ENCODE measurements around the gene CDKN2A. TPM values are rescaled to one million over a fixed set of nuclear protein-coding genes. Genes with fewer than 3 reads are reported as not detected.

CDKN2A gene
- total and polyA plus RNA-seq, 2 donors (not counting 1 experiment from before 2014, with no cell fraction given), result 6.4 to 11.7 TPM

DNA sequence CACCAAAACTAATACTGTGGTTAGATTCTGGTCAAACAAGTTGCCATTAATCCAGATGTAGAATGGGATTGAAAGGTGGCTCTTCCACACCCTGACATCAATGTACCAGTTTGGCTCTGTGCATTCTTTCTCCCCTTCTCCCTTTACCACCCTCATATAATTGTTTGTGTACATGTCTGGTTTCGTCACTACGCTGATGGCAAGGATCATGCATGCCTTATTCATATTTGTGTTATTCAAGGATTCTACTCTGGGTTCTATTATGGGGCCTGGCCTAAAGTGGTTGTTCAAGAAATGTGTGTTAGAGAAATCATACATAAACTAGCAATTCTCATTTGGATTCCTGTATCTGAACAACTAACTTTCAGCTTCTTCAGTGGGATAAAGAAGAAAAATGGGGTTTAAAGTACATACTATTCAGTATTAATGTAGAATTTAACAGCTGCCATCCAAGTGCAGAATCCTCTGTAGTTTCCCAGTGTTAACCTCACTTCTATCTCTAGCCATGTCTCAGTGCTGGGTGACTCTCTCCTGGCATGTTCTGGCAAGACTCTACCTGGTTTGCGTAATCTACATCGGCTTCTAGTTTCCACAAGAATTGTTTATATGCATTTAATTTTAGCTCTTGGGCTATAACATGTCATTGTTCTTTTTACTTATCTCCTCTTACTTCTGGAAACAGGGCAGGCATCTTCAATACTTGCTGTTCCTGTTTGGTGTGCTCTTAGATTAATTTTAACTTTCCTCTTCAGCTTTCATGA is 42.9 kb upstream of the CDKN2A start:
- Histone ChIP-seq H3K9ac (ENCODE audit: low read length) (no peak overlapping the region), H3K36me3 (replicated peaks in 1 of 2; ENCODE audit: control extremely low read depth in 1 of 2, control insufficient read depth in 1 of 2, extremely low read depth in 1 of 2, insufficient read depth in 2 of 2, low read length in 1 of 2) (no peaks in the 10 kb centered on the region), H4K20me1 (ENCODE audit: control insufficient read depth, insufficient read depth, low read length, poor library complexity, severe bottlenecking) (no peaks in the 10 kb centered on the region), H3K4me2 (replicated peaks; ENCODE audit: low read depth, low read length, poor library complexity, severe bottlenecking) (no peak overlapping the region), H3K9me3 (ENCODE audit: control extremely low read depth in 1 of 3, control insufficient read depth in 2 of 3, insufficient read depth in 1 of 3, low read length in 2 of 3) (no peaks in the 10 kb centered on the region), H3K27me3 (replicated peaks in 1 of 4; ENCODE audit: control extremely low read depth in 1 of 4, control insufficient read depth in 3 of 4, insufficient read depth in 4 of 4, low read length in 3 of 4) (no peaks in the 10 kb centered on the region), H3K4me1 (ENCODE audit: control insufficient read depth in 2 of 2, insufficient read depth in 2 of 2, low read length in 2 of 2) (no peaks in the 10 kb centered on the region), H3K27ac (ENCODE audit: low read length in 2 of 2) (no peak overlapping the region), H2AFZ (ENCODE audit: insufficient read depth, low read depth, low read length, poor library complexity, severe bottlenecking) (no peak overlapping the region), H3K4me3 (ENCODE audit: control extremely low read depth in 1 of 5, extremely low read depth in 1 of 5, insufficient read depth in 1 of 5, low read depth in 2 of 5, low read length in 4 of 5) (no peak overlapping the region), H3K79me2 (ENCODE audit: control insufficient read depth, insufficient read depth, low read length) (no peaks in the 10 kb centered on the region)
- H3K27ac Mint-ChIP-seq, result no peak overlapping the region
- ChIA-PET POLR2A (no interaction called here), CTCF (interaction anchor here (0.8 to 9.5 kb wide), 12 partner anchors 11 to 602 kb away, joined by 3 to 217 read pairs (median 4); partner anchors contain the start of gene CDKN2B)
- DNase-seq (no peak), ATAC-seq (ENCODE audit: low read depth) (no peak)
- H3K4me3 Mint-ChIP-seq, result no peak overlapping the region
- no CpG with 5 or more reads among the region's 4 CpGs for WGBS (ENCODE audit: insufficient coverage)
- intact Hi-C loops (cut with micrococcal nuclease), result loop anchor here (5.0 kb wide), 1 partner anchor 330 kb away; no protein-coding TSS in a partner anchor
- TF ChIP-seq EZH2 (IDR thresholded peaks at IDR 0.05; ENCODE audit: borderline replicate concordance, insufficient read depth, low read depth, low read length, poor library complexity, severe bottlenecking), result no peak
- no peak for TF ChIP-seq CTCF (IDR thresholded peaks at IDR 0.05)
- no peaks in the 10 kb centered on the region for H3K9me3 Mint-ChIP-seq (ENCODE audit: insufficient read depth)
- no peaks in the 10 kb centered on the region for H3K4me1 Mint-ChIP-seq
- H3K27me3 Mint-ChIP-seq, result no peaks in the 10 kb centered on the region

DNA sequence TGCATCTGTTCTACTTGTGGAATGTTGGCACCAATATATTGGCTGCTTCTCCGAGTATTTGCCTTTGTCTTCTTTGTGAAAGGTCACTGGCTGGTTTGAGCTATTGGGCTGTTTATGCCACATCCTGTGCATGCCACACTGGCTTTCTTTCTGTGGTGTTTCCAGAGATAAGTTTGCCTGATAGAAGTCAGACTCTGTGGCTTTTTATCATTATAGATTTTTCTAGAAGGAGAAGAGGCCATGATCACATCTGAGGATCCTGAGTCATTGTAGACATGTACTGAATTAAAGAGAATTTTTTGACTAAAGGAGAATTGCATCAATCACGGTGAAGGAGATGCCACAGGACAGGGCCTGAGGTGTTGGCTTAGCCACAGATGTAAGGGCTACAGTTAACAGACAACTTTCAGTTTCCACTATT is 41.4 kb upstream of the CDKN2A start:
- ATAC-seq (ENCODE audit: low read depth), result no peak
- WGBS (ENCODE audit: insufficient coverage), result 100% methylated on average over 1 of the region's 2 CpGs
- POLR2A ChIA-PET, result no interaction called here

More for the DNA sequence above, 41.4 kb upstream of the CDKN2A start:
- Mint-ChIP-seq H3K27ac (no peak overlapping the region), H3K4me3 (no peak overlapping the region), H3K9me3 (ENCODE audit: insufficient read depth) (no peaks in the 10 kb centered on the region), H3K4me1 (no peaks in the 10 kb centered on the region), H3K27me3 (no peaks in the 10 kb centered on the region)
- CTCF ChIA-PET, result interaction anchor here (0.6 to 9.5 kb wide), 5 partner anchors 9 to 1442 kb away, joined by 3 to 217 read pairs (median 4); partner anchors contain the start of gene CDKN2B
- no peaks in the 10 kb centered on the region for H3K79me2 ChIP-seq (ENCODE audit: control insufficient read depth, insufficient read depth, low read length)
- H3K4me1 ChIP-seq (ENCODE audit: control insufficient read depth in 2 of 2, insufficient read depth in 2 of 2, low read length in 2 of 2), result no peaks in the 10 kb centered on the region
- DNase-seq, result no peak
- no peak overlapping the region for H3K27ac ChIP-seq (ENCODE audit: low read length in 2 of 2)
- H4K20me1 ChIP-seq (ENCODE audit: control insufficient read depth, insufficient read depth, low read length, poor library complexity, severe bottlenecking), result no peaks in the 10 kb centered on the region
- H3K9me3 ChIP-seq (ENCODE audit: control extremely low read depth in 1 of 3, control insufficient read depth in 2 of 3, insufficient read depth in 1 of 3, low read length in 2 of 3), result no peaks in the 10 kb centered on the region
- no peak overlapping the region for H3K9ac ChIP-seq (ENCODE audit: low read length)
- H3K4me3 ChIP-seq (ENCODE audit: control extremely low read depth in 1 of 5, extremely low read depth in 1 of 5, insufficient read depth in 1 of 5, low read depth in 2 of 5, low read length in 4 of 5), result no peak overlapping the region
- no peaks in the 10 kb centered on the region for H3K27me3 ChIP-seq (replicated peaks in 1 of 4; ENCODE audit: control extremely low read depth in 1 of 4, control insufficient read depth in 3 of 4, insufficient read depth in 4 of 4, low read length in 3 of 4)
- no peak overlapping the region for H3K4me2 ChIP-seq (replicated peaks; ENCODE audit: low read depth, low read length, poor library complexity, severe bottlenecking)
- H3K36me3 ChIP-seq (replicated peaks in 1 of 2; ENCODE audit: control extremely low read depth in 1 of 2, control insufficient read depth in 1 of 2, extremely low read depth in 1 of 2, insufficient read depth in 2 of 2, low read length in 1 of 2), result no peaks in the 10 kb centered on the region
- intact Hi-C loops (cut with micrococcal nuclease), result loop anchor here (5.0 kb wide), 1 partner anchor 328 kb away; no protein-coding TSS in a partner anchor
- TF ChIP-seq CTCF (IDR thresholded peaks at IDR 0.05), result no peak
- TF ChIP-seq EZH2 (IDR thresholded peaks at IDR 0.05; ENCODE audit: borderline replicate concordance, insufficient read depth, low read depth, low read length, poor library complexity, severe bottlenecking), result no peak
- H2AFZ ChIP-seq (ENCODE audit: insufficient read depth, low read depth, low read length, poor library complexity, severe bottlenecking), result no peak overlapping the region
